ENCODE results near the gene NPM1. TPM values are rescaled to one million over a fixed set of nuclear protein-coding genes. Genes with fewer than 3 reads are reported as not detected.

NPM1 gene
- total RNA-seq, 6 donors from 2014 or later, result 289 to 646 (median 517) TPM

DNA sequence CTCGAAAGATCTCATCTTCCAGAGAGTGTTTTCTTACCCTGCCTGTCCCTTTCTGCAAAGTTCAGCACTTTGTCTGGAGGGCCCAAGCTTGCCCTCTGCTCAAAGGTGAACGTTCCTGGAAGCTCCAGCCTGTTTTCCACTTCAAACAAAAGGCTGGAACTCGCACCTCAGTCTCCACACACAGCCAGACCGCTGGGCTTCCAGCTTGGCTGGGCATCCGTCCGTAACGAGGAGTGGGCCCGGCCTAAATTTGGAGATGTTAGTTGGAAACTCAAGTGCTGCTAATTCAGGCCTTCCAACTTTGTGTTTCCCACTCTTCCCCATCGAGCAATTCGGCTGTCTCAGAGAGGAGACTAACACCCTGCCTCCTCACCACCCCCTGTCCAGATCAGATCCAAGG lies 66.9 kb downstream of the NPM1 start:
- DNase-seq, result no peak

DNA sequence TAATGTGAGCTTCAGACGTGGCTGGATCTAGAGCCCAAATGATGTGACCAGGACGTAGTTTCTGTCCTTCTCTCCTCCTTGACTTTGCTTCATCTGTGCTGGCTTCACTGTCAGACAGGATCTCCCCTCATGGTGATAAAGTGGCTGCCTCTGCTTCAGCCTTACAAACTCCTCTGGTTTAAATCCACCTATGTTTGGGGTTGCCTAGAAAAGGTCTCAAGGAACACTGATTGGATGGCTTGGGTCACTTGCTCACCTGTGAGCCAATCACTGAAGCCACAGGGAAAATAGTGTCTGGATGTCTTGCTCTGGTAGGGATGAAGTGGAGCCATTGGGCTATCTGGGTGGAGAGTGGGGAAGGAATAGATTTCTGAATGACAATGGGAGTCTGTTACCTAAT lies 67.9 kb downstream of the NPM1 start:
- H3K27me3 ChIP-seq, result no peaks in the 10 kb centered on the region
- 80 to 82% methylated on average over 2 of the region's 2 CpGs for WGBS, 2 donors

More for the DNA sequence above, 66.9 kb downstream of the NPM1 start:
- Histone ChIP-seq H3K27ac (no peak overlapping the region), H3K4me3 (no peak overlapping the region), H3K9me3 (no peaks in the 10 kb centered on the region), H3K27me3 (no peaks in the 10 kb centered on the region), H3K36me3 (no peaks in the 10 kb centered on the region), H3K4me1 (peaks cover 4 to 16% (median 8%) of the 10 kb centered on the region in 4 donors)
- no peak for TF ChIP-seq POLR2AphosphoS5 (IDR thresholded peaks at IDR 0.05)
- TF ChIP-seq, protein P1, sequence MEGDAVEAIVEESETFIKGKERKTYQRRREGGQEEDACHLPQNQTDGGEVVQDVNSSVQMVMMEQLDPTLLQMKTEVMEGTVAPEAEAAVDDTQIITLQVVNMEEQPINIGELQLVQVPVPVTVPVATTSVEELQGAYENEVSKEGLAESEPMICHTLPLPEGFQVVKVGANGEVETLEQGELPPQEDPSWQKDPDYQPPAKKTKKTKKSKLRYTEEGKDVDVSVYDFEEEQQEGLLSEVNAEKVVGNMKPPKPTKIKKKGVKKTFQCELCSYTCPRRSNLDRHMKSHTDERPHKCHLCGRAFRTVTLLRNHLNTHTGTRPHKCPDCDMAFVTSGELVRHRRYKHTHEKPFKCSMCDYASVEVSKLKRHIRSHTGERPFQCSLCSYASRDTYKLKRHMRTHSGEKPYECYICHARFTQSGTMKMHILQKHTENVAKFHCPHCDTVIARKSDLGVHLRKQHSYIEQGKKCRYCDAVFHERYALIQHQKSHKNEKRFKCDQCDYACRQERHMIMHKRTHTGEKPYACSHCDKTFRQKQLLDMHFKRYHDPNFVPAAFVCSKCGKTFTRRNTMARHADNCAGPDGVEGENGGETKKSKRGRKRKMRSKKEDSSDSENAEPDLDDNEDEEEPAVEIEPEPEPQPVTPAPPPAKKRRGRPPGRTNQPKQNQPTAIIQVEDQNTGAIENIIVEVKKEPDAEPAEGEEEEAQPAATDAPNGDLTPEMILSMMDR (IDR thresholded peaks at IDR 0.05), result no peak
- TF ChIP-seq POLR2A (IDR thresholded peaks at IDR 0.05), result no peak
- TF ChIP-seq EP300 (IDR thresholded peaks at IDR 0.05), result no peak
- WGBS, 2 donors, result 83 to 84% methylated on average over 10 of the region's 10 CpGs
- ATAC-seq (ENCODE audit: low FRiP score in 2 of 2), result no peak

DNA sequence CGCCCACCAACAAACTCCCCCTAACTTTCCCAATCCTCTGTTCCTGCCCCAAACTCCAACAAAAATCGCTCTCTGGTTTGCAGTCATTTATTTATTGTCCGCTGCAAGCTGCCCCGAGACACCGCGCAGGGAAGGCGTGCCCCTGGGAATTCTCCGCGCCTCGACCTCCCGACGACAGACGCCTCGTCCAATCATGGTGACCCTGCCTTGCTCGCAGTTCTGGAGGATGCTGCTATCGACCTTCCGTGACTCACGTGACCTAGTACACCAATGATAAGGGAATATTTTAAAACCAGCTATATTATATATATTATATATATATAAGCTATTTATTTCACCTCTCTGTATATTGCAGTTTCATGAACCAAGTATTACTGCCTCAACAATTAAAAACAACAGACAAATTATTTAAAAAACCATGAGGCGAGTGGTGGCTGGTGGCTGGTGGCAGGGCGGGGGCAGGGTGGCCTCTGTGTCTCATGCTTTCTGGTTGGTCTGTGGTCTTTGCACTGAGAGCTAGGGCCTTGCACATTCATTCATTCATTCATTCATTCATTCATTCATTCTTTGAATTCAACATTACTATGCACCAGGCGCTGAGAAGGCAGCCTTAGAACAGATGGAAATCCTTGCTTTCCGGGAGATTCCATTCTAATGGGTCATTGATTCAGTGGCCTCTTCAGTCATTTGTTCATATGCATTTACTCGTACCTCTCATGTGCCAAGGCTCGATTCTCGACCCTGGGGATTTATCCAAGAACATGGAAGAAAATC lies 69.7 kb downstream of the NPM1 start:
- DNase-seq (no peak), ATAC-seq (ENCODE audit: low FRiP score in 2 of 2) (no peak)
- Histone ChIP-seq H3K4me3 (no peak overlapping the region), H3K36me3 (no peaks in the 10 kb centered on the region), H3K27ac (no peak overlapping the region), H3K27me3 (no peaks in the 10 kb centered on the region), H3K9me3 (no peaks in the 10 kb centered on the region), H3K4me1 (no peaks in the 10 kb centered on the region)
- 91 to 93% methylated on average over 25 of the region's 25 CpGs for WGBS, 2 donors
- TF ChIP-seq EP300 (IDR thresholded peaks at IDR 0.05), result no peak
- TF ChIP-seq, protein P1 (IDR thresholded peaks at IDR 0.05), result no peak

More for the DNA sequence above, 67.9 kb downstream of the NPM1 start:
- no peak for ATAC-seq (ENCODE audit: low FRiP score in 2 of 2)
- H3K4me1 ChIP-seq, result peaks cover 4 to 9% (median 5%) of the 10 kb centered on the region in 4 donors
- no peak for DNase-seq
- no peaks in the 10 kb centered on the region for H3K9me3 ChIP-seq
- TF ChIP-seq POLR2AphosphoS5 (IDR thresholded peaks at IDR 0.05), result no peak
- no peak for TF ChIP-seq EP300 (IDR thresholded peaks at IDR 0.05)
- TF ChIP-seq, protein P1 (IDR thresholded peaks at IDR 0.05), result no peak
- TF ChIP-seq POLR2A (IDR thresholded peaks at IDR 0.05), result no peak
- H3K36me3 ChIP-seq, result no peaks in the 10 kb centered on the region
- no peak overlapping the region for H3K4me3 ChIP-seq
- no peak overlapping the region for H3K27ac ChIP-seq

DNA sequence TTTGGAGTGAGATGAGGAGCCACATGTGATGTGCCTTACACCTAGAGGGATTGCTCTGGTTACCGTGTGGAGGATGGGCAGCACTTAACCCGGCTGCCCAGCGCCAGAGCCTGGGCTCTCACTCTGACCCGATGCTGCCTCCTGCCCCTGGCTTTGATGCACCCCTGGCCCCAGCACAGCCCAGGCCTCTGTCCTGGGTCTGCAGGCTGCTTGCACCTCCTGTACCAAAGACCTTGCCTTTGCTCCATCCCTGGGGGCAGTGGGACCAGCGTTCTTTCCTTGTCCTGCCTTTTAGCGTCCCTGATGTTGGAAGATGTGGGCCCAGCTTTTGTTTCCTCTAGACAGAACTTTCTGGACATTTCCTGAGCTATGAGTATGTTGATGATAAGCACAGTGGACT lies 72.2 kb downstream of the NPM1 start:
- no peak for ATAC-seq (ENCODE audit: low FRiP score in 2 of 2)
- TF ChIP-seq, protein P1 (IDR thresholded peaks at IDR 0.05), result no peak
- no peak for TF ChIP-seq POLR2AphosphoS5 (IDR thresholded peaks at IDR 0.05)
- TF ChIP-seq POLR2A (IDR thresholded peaks at IDR 0.05), result no peak
- no peak for TF ChIP-seq EP300 (IDR thresholded peaks at IDR 0.05)
- no peak overlapping the region for H3K27ac ChIP-seq
- H3K27me3 ChIP-seq, result no peaks in the 10 kb centered on the region
- no peaks in the 10 kb centered on the region for H3K4me1 ChIP-seq
- WGBS, 2 donors, result 70 to 82% methylated on average over 4 to 6 of the region's 6 CpGs
- DNase-seq, result no peak
- H3K36me3 ChIP-seq, result no peaks in the 10 kb centered on the region
- no peak overlapping the region for H3K4me3 ChIP-seq
- H3K9me3 ChIP-seq, result no peaks in the 10 kb centered on the region

Small RNA genes lying within 50 kb of the gene (small RNA-seq; reads per million reads assigned to genes)
- 0 reads per million in 4 donors for gene AC091980.1
- gene MIR3912, result 0.43 to 3.3 (median 0.80) reads per million in 4 donors
- gene RN7SL339P, result 0 reads per million in 4 donors
- 0 reads per million in 4 donors for gene SNORA70J

Other genes starting within 250 kb of the NPM1 start
- not detected for gene TLX3, start 78.6 kb upstream of the NPM1 start, total RNA-seq
- 1 to 10 TPM in 4 of 6 donors, under 1 TPM in 2; 0.44 to 4.6 (median 1.4) TPM for gene FGF18, start 31.8 kb downstream of the NPM1 start, total RNA-seq